Activated naive CD8-positive, alpha-beta T cell treated with anti-CD3 and anti-CD28 coated beads for 36 hours (primary cell): Measurements from ENCODE around the gene MYBPC1. TPM values are rescaled to one million over a fixed set of nuclear protein-coding genes. Genes with fewer than 3 reads are reported as not detected.

Experiments
- DNase-seq: peaks from one replicate; pipeline ENCODE4 v3.0.0; 2021
- H3K27ac Mint-ChIP-seq: one replicate; pipeline ENCODE4 v1.8.0; 2022; ENCODE audit warnings: mild to moderate bottlenecking, moderate library complexity, mixed read lengths
- H3K27me3 Mint-ChIP-seq: one replicate; pipeline ENCODE4 v1.8.0; 2022; ENCODE audit warnings: mild to moderate bottlenecking, mixed read lengths
- H3K36me3 Mint-ChIP-seq: one replicate; pipeline ENCODE4 v1.8.0; 2021; ENCODE audit warnings: mild to moderate bottlenecking, mixed read lengths
- H3K4me1 Mint-ChIP-seq: one replicate; pipeline ENCODE4 v1.8.0; 2021; ENCODE audit warnings: mixed read lengths
- H3K4me3 Mint-ChIP-seq: one replicate; pipeline ENCODE4 v1.8.0; 2022; ENCODE audit warnings: mild to moderate bottlenecking, moderate library complexity, mixed read lengths
- H3K9me3 Mint-ChIP-seq: one replicate; pipeline ENCODE4 v1.8.0; 2022; ENCODE audit warnings: mixed read lengths
- total RNA-seq, 2 experiments: library from RNA; stranded (reverse); gene quantifications; one replicate each; pipeline ENCODE4 v1.2.3, GENCODE V29; 2021

MYBPC1 gene
- total RNA-seq, 2 experiments from 2014 or later, result not detected

DNA sequence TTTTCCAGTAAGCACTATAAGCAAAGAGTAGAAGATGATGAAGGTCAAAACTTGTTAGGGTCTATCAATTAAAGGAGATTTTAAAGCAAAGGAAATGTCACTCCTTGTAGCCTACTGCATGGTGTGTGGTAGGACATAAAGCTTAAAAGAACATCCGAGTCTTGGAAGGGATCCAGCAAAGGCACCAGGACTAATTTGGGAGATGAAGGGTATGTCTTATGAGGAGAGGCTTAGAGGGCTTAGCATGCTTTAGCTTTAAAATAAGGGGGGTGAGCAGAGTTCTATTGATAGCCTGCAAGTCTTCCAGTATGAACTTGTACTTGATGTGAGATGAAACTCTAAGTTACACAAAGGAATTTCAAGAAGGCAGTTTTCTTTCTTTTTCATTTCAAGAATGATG lies 11.8 kb upstream of the MYBPC1 start:
- H3K27me3 Mint-ChIP-seq, result peaks cover 29% of the 10 kb centered on the region
- no peak overlapping the region for H3K4me3 Mint-ChIP-seq
- no peaks in the 10 kb centered on the region for H3K4me1 Mint-ChIP-seq
- peaks cover 2% of the 10 kb centered on the region for H3K9me3 Mint-ChIP-seq
- H3K36me3 Mint-ChIP-seq, result no peaks in the 10 kb centered on the region
- no peak overlapping the region for H3K27ac Mint-ChIP-seq
- no peak for DNase-seq

GRCh38 chr12:101590383-101590782 lies 4.4 kb upstream of the MYBPC1 start:
- no peak for DNase-seq
- H3K9me3 Mint-ChIP-seq, result peaks cover 2% of the 10 kb centered on the region
- H3K4me1 Mint-ChIP-seq, result no peaks in the 10 kb centered on the region
- H3K4me3 Mint-ChIP-seq, result no peak overlapping the region
- no peaks in the 10 kb centered on the region for H3K36me3 Mint-ChIP-seq
- peaks cover 32% of the 10 kb centered on the region for H3K27me3 Mint-ChIP-seq
- H3K27ac Mint-ChIP-seq, result no peak overlapping the region

DNA sequence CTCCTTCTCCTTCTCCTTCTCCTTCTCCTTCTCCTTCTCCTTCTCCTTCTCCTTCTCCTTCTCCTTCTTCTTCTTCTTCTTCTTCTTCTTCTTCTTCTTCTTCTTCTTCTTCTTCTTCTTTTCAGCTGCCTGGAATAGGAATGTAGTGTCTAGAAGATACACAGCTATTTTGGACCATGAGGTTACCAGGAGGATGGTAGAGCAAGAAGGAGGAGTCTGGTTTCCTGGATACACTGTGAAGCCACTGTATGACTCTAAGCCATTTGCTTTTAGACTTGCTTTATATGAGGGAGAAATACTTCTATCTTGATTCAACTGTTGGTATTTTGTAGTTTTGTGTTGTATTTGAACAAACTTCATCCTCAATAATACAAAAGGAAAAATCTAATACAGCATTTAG lies 3.0 kb upstream of the MYBPC1 start:
- no peak overlapping the region for H3K4me3 Mint-ChIP-seq
- no peaks in the 10 kb centered on the region for H3K4me1 Mint-ChIP-seq
- H3K27ac Mint-ChIP-seq, result no peak overlapping the region
- peaks cover 2% of the 10 kb centered on the region for H3K9me3 Mint-ChIP-seq
- H3K27me3 Mint-ChIP-seq, result peaks cover 30% of the 10 kb centered on the region
- H3K36me3 Mint-ChIP-seq, result no peaks in the 10 kb centered on the region
- DNase-seq, result no peak

DNA sequence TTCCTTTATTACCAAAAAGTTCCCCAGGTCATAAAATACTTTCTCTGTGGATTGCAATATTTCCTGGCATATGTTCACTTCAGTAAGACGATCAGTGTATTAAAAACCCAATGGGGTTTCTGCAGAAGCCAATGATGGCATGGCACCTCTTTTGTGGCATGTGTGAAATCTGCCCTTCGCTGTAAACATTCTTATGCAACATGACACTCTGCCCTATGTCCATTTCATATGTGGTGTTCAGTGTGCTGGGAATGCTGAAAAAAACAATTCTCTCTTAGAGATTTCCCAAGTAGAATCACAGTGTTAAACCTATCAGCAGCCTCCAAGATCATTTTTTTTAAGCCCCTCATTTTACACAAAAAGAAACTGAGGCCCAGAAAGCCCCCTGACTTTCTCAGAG lies 2.3 kb upstream of the MYBPC1 start:
- no peak overlapping the region for H3K27ac Mint-ChIP-seq
- DNase-seq, result no peak
- H3K9me3 Mint-ChIP-seq, result peaks cover under 1% of the 10 kb centered on the region
- no peak overlapping the region for H3K4me3 Mint-ChIP-seq
- H3K4me1 Mint-ChIP-seq, result no peaks in the 10 kb centered on the region
- H3K27me3 Mint-ChIP-seq, result peaks cover 28% of the 10 kb centered on the region
- no peaks in the 10 kb centered on the region for H3K36me3 Mint-ChIP-seq

DNA sequence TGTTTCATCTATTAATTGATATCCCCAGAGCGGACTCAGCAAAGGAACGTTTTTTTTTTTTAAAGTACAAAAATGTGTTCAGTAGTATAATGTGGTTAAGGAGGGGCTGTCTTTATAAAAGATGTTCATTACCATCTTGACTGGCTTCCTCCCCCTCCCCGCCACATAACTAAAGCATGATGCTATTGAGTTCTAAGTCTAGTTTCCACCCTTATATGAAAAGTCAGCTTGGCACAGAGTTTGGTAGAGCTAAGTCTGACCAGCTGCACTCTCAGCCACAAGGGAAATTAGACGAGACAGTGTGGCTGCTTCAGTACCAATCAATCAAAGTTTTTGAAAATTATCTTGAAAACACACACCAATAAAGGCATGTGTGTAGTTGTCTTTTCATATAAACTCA lies 1.9 kb upstream of the MYBPC1 start:
- H3K27me3 Mint-ChIP-seq, result peaks cover 24% of the 10 kb centered on the region
- H3K36me3 Mint-ChIP-seq, result no peaks in the 10 kb centered on the region
- DNase-seq, result no peak
- no peak overlapping the region for H3K27ac Mint-ChIP-seq
- H3K4me1 Mint-ChIP-seq, result no peaks in the 10 kb centered on the region
- no peaks in the 10 kb centered on the region for H3K9me3 Mint-ChIP-seq
- no peak overlapping the region for H3K4me3 Mint-ChIP-seq

GRCh38 chr12:101596172-101596571 lies 1.4 kb downstream of the MYBPC1 start:
- DNase-seq, result no peak
- Mint-ChIP-seq H3K4me1 (no peaks in the 10 kb centered on the region), H3K9me3 (no peaks in the 10 kb centered on the region), H3K4me3 (no peak overlapping the region), H3K36me3 (no peaks in the 10 kb centered on the region), H3K27ac (no peak overlapping the region), H3K27me3 (peaks cover 11% of the 10 kb centered on the region)

DNA sequence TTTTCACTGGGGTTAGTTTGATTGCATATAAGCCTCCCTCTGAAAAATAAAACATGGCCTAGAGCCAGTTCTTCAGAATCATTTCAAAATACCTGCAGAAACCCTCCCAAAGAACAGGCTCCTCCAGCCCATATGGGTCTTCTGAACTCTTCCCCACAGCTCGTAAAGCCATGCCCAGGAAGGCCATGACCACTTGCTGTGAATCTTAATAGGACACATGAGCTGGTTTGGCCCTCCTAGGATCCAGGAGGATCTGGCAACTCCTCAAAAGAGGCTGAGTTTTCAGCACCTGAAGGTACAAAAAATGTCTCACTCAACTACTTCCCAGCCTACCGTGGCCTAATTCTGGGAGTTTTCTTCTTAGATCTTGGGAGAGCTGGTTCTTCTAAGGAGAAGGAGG lies 2.4 kb downstream of the MYBPC1 start:
- Mint-ChIP-seq H3K4me1 (no peaks in the 10 kb centered on the region), H3K36me3 (no peaks in the 10 kb centered on the region), H3K4me3 (no peak overlapping the region), H3K9me3 (no peaks in the 10 kb centered on the region), H3K27ac (no peak overlapping the region), H3K27me3 (peaks cover 10% of the 10 kb centered on the region)
- no peak for DNase-seq

- Mint-ChIP-seq H3K9me3 (no peaks in the 10 kb centered on the region), H3K36me3 (no peaks in the 10 kb centered on the region), H3K27ac (no peak overlapping the region), H3K27me3 (peaks cover 10% of the 10 kb centered on the region), H3K4me3 (no peak overlapping the region), H3K4me1 (no peaks in the 10 kb centered on the region)
- no peak for DNase-seq
Measured at GRCh38 chr12:101598483-101598882, 3.7 kb downstream of the MYBPC1 start.

DNA sequence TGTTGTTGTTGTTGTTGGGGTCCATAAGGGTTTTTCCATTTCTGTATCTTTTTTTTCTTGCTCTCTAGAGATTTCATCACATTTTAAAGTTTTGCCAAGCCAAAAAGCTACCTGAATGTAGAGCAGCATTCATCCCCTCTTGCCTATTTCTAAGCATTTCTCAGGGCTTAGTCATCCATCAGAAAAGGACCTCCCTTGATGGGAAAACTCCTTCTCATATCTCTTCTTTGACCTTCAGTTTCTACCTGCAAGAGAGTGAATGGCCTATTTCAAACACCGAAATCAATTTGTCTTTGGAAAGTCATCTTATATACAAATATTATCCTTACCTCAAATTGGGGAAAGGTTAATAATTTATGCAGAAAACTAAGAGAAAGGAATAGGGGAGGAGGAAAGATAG lies 4.5 kb downstream of the MYBPC1 start:
- H3K4me3 Mint-ChIP-seq, result no peak overlapping the region
- DNase-seq, result no peak
- peaks cover 4% of the 10 kb centered on the region for H3K4me1 Mint-ChIP-seq
- H3K9me3 Mint-ChIP-seq, result no peaks in the 10 kb centered on the region
- H3K27ac Mint-ChIP-seq, result no peak overlapping the region
- peaks cover 8% of the 10 kb centered on the region for H3K27me3 Mint-ChIP-seq
- no peaks in the 10 kb centered on the region for H3K36me3 Mint-ChIP-seq

- Mint-ChIP-seq H3K4me3 (no peak overlapping the region), H3K9me3 (no peaks in the 10 kb centered on the region), H3K27ac (no peak overlapping the region), H3K27me3 (peaks cover 1% of the 10 kb centered on the region), H3K36me3 (no peaks in the 10 kb centered on the region), H3K4me1 (peaks cover 7% of the 10 kb centered on the region)
- DNase-seq, result no peak
Measured at GRCh38 chr12:101599771-101600484, 5.2 kb downstream of the MYBPC1 start.

- Mint-ChIP-seq H3K27ac (no peak overlapping the region), H3K9me3 (no peaks in the 10 kb centered on the region), H3K36me3 (no peaks in the 10 kb centered on the region), H3K4me1 (peaks cover 7% of the 10 kb centered on the region), H3K4me3 (no peak overlapping the region), H3K27me3 (no peaks in the 10 kb centered on the region)
- no peak for DNase-seq
Measured at GRCh38 chr12:101604132-101604531, 9.4 kb downstream of the MYBPC1 start.

DNA sequence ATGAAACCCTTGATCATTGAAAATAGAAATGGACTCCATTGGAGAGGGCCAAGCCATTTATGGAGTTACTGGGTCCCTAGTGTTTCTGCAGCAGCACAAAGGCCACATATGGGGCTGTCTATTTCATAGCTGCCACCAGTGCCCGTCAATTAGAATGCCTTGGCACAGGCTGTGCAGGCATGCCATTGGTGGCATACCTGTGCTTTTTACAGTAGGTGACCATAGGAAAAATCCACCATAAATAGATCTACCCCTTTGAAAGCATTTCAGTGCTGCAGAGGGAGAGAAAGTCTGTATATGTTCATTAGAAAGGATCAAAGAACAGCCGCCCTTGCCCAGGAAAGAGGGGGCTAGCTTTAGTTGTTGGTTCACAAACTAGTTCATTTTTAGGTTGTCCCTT lies 13.1 kb downstream of the MYBPC1 start:
- Mint-ChIP-seq H3K27ac (no peak overlapping the region), H3K27me3 (no peaks in the 10 kb centered on the region), H3K36me3 (no peaks in the 10 kb centered on the region), H3K4me1 (peaks cover 7% of the 10 kb centered on the region), H3K4me3 (no peak overlapping the region), H3K9me3 (no peaks in the 10 kb centered on the region)
- DNase-seq, result no peak

DNA sequence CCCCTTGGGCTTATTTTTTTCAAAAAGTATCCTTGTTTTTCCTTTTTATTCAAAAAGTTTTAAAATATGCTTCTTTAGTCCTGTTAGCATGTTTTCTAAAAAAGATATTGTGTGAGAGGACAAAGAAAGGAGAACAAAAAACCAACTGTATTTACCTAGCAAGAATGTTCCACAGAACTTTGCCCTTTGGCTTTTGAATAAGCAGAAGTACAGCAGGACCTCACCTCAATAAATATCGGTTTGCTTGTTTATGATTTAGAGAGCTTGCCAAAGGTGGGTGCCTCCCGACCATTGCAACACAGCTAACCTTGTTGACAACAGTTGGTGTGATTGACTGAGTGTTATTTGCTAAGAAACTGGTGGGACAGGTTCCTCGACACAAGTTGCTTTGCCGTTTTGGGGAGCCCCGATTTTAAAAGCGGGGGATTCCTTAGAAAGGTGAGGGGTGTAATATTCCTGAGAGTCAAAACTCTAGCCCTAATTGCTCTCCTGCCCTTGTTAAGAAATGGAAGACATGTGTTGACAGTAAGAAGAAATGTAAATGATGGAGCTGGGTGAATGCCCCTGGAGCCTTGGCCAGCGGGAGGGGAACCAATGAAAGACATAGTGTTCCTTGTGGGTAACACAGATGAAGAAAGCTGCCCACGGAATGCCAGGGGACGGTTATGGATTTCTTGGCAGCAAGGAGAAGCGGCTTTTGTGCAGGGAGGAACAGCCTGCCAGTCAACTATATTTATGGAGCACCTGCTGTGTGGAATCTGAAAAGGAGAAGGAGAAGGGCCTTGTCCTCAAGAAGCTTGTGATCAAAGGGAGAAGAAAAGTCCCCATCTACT lies 13.7 kb downstream of the MYBPC1 start:
- no peak for DNase-seq
- Mint-ChIP-seq H3K9me3 (no peaks in the 10 kb centered on the region), H3K27me3 (no peaks in the 10 kb centered on the region), H3K4me1 (peaks cover 7% of the 10 kb centered on the region), H3K36me3 (no peaks in the 10 kb centered on the region), H3K27ac (no peak overlapping the region), H3K4me3 (no peak overlapping the region)

- no peaks in the 10 kb centered on the region for H3K9me3 Mint-ChIP-seq
- no peaks in the 10 kb centered on the region for H3K36me3 Mint-ChIP-seq
- DNase-seq, result no peak
- H3K4me3 Mint-ChIP-seq, result no peak overlapping the region
- H3K27ac Mint-ChIP-seq, result no peak overlapping the region
- H3K4me1 Mint-ChIP-seq, result peaks cover 4% of the 10 kb centered on the region
- H3K27me3 Mint-ChIP-seq, result no peaks in the 10 kb centered on the region
Measured at GRCh38 chr12:101609198-101609597, 14.4 kb downstream of the MYBPC1 start.

DNA sequence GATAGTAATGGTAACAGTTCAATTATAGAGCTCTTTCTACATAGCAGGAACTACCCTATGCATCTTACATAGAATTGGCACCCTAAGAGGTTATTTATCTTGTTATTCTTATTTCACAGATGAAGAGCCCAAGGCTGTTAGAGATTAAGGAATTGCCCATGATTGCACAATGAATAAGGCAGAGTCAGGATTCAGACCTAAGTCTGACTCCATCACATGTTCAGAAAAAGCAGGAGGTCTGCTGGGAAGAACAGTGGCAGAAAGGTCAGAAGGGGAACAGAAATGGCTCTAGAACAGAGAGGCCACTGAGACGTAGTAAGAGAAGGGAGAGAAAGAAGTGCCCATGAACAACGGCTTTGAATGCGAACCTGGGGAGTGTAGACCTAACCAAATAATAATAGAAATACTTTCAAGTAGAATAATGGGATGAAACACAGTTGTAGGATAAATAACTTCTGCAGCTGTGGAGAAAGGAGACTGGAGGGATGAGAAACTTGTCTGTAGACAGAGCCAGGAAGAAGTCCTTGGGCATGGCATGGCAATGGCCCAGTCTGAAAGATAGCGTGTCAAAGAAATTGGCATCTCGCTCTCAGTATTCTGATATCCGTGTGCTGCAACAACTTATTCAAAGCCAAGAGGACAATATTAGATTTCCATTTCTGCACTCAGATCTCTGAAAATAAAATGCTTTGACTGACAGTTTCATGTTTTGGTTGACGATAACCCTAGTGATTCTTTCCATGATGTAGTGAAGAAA lies 17.6 kb downstream of the MYBPC1 start:
- Mint-ChIP-seq H3K9me3 (no peaks in the 10 kb centered on the region), H3K27me3 (no peaks in the 10 kb centered on the region), H3K27ac (no peak overlapping the region), H3K36me3 (no peaks in the 10 kb centered on the region), H3K4me3 (no peak overlapping the region), H3K4me1 (peaks cover 14% of the 10 kb centered on the region)
- no peak for DNase-seq
